ENCODE measurements around the gene BTBD19. TPM values are rescaled to one million over a fixed set of nuclear protein-coding genes. Genes with fewer than 3 reads are reported as not detected.
"Not testable (repeated sequence)": the region's sequence is repeated elsewhere in the genome, so short reads cannot be mapped to it uniquely, and the experiment has no call there.

BTBD19 gene
- total RNA-seq, 1 donor from 2014 or later: 15.1 TPM

DNA sequence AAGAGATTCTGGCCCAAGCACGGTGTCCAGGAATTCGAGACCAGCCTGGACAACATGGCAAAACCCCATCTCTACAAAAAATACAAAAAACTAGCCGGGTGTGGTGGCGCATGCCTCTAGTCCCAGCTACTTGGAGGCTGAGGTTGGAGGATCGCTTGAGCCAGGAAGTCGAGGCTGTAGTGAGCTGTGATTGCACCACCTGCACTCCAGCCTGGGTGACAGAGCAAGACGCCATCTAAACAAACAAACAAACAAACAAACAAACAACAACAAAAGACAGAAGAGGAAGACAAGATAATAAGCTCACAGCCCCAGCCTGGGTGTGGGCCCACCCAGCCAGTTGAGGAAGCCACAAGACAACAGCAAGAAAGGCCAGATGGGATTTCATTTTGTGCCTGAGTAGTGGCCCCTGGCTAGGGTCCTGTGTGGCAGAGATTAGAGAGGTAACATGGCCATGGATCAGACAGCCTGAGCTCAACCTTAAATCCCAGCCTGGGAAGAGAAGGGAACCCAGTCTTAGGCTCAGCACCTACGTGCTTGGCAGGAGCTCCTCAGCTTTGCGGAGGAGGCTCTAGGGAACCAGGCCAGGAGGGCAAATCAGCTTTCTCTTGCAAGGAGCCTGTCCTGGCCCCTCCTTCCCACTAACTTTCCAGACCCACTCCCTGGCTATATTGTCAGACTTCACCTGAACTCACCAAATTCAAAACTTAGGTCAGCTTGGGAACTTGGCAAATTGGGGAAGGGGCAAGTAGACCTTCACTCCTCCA is 15.4 kb upstream of the BTBD19 start:
- TF ChIP-seq, protein P1, sequence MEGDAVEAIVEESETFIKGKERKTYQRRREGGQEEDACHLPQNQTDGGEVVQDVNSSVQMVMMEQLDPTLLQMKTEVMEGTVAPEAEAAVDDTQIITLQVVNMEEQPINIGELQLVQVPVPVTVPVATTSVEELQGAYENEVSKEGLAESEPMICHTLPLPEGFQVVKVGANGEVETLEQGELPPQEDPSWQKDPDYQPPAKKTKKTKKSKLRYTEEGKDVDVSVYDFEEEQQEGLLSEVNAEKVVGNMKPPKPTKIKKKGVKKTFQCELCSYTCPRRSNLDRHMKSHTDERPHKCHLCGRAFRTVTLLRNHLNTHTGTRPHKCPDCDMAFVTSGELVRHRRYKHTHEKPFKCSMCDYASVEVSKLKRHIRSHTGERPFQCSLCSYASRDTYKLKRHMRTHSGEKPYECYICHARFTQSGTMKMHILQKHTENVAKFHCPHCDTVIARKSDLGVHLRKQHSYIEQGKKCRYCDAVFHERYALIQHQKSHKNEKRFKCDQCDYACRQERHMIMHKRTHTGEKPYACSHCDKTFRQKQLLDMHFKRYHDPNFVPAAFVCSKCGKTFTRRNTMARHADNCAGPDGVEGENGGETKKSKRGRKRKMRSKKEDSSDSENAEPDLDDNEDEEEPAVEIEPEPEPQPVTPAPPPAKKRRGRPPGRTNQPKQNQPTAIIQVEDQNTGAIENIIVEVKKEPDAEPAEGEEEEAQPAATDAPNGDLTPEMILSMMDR (IDR thresholded peaks at IDR 0.05): no peak
- no peak for DNase-seq (ENCODE audit: low spot score in 2 of 2)
- no peaks in the 10 kb centered on the region for H3K27me3 ChIP-seq
- no peaks in the 10 kb centered on the region for H3K4me1 ChIP-seq
- no peak overlapping the region for H3K4me3 ChIP-seq
- no peaks in the 10 kb centered on the region for H3K36me3 ChIP-seq
- no peaks in the 10 kb centered on the region for H3K9me3 ChIP-seq
- no peak overlapping the region for H3K27ac ChIP-seq
- intact Hi-C loops (cut with DNase I): no loop called here

DNA sequence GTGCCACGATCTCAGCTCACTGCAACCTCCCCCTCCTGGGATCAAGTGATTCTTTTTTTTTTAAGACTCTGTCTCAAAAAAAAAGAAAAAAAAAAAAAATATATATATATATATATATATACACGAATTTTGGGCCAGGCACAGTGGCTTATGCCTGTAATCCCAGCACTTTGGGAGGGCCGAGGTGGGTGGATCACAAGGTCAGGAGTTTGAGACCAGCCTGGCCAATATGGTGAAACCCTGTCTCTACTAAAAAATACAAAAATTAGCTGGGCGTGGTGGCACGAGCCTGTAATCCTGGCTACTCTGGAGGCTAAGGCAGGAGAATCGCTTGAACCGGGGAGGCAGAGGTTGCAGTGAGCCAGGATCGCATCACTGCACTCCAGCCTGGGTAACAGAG is 10.4 kb upstream of the BTBD19 start:
- Histone ChIP-seq H3K27ac (peak overlapping the region in 1 of 2 donors; percentile 96), H3K36me3 (peaks cover 5 to 12% of the 10 kb centered on the region in 2 donors), H3K4me1 (peaks cover 10 to 18% of the 10 kb centered on the region in 2 donors)
- intact Hi-C loops (cut with DNase I): loop anchor here (2.0 kb wide), 3 partner anchors 23 to 189 kb away; partner anchors contain the start of genes EIF2B3 and RPS8
- not testable (repeated sequence) for H3K4me3 ChIP-seq, H3K9me3 ChIP-seq, H3K27me3 ChIP-seq
- peak in 1 of 2 donors; percentile 4 for DNase-seq (ENCODE audit: low spot score in 2 of 2)

DNA sequence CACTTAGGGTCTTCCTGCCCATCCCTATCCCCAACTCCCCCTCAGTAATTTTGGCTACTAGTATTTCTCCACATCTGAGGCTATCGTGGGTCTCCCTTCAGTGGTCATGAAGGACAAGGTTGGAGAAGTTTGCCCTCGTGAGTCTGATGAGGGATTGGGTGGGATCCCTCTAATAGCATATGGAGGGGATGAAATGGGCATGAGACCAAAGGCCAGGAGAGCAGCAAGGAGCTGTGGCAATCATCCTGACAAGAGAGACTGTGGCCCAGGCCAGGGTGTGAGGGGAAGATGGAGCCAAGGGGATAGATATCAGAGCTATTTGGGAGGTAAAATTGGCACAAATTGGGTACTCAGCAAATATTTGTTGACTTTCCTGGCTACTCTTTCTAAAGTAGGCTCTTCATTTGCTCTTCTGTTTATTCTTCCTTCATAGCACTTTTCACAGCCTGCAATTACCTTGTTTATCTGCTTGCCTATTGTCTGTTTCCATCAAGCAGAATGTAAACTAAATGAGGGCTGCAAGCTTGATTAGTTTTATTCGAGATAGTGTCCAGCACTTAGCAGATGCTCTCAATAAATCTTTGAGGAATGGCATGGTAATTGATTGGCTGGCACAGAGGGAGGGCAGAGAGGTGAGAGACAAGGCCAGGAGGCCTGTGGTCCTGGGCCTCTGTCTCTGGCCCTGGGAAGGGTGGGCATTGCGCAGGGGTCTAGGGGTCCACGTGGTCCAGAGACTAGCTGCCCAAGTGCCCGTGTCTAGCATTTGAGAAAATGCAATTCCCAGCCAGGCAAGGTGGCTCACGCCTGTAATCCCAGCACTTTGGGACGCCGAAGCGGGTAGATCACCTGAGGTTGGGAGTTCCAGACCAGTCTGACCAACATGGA is 9.6 kb upstream of the BTBD19 start:
- intact Hi-C loops (cut with DNase I): loop anchor here (2.0 kb wide), 3 partner anchors 24 to 188 kb away; partner anchors contain the start of genes EIF2B3 and RPS8
- Histone ChIP-seq H3K36me3 (peaks cover 13 to 21% of the 10 kb centered on the region in 2 donors), H3K27me3 (no peaks in the 10 kb centered on the region), H3K4me1 (peaks cover 17 to 26% of the 10 kb centered on the region in 2 donors), H3K9me3 (no peaks in the 10 kb centered on the region), H3K4me3 (no peak overlapping the region), H3K27ac (peak overlapping the region; percentile 96 to 99)
- DNase-seq (ENCODE audit: low spot score in 2 of 2): peak; percentile 9 to 64
- TF ChIP-seq, protein P1 (IDR thresholded peaks at IDR 0.05): no peak

DNA sequence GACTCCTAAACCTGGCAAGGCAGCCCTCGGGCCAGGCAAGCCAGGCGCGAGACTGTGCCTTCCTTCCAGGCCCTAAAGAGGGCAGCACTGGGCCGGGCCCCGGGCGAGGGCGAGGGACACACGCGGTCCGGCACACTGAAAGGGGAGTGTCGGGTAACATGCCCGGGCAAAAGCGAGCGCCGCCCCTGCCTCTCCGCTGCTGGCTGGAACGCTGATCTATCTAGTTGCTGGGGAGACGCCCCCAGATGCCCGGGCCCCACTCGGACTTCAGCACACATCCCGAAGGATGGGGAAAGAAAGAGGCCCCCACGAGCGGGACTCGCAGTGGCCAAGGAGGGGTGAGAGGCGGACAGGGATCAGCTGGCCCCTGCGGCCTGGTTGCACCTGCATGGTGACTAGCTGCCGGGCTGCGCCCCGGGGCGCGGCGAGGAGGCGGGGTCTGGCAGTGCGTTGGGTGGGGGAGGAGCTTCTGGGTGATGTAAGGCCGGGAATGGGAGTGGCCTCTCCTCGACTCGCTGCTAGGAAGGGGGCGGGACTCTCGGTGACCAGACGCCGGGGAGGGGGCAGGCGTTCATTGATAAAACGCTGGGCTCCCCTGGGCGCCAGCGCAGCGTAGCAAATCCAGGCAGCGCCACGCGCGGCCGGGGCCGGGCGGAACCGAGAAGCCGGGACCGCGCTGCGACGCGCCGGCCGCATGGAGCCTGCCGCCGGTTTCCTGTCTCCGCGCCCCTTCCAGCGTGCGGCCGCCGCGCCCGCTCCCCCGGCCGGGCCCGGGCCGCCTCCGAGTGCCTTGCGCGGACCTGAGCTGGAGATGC is 8.3 kb upstream of the BTBD19 start, which contains the start of gene PLK3:
PLK3 (plus strand) TSS at position 608 of the 815 bp plus-strand sequence; CDS start at position 695, 87 bp downstream.
- TF ChIP-seq, protein P1 (IDR thresholded peaks at IDR 0.05): peak; percentile 92 to 95 (median 94)
- DNase-seq (ENCODE audit: low spot score in 2 of 2): peak; percentile 94 to 99
- Histone ChIP-seq H3K27me3 (no peaks in the 10 kb centered on the region), H3K4me1 (peaks cover 18 to 32% of the 10 kb centered on the region in 2 donors), H3K9me3 (no peaks in the 10 kb centered on the region), H3K4me3 (peak within 1 kb of the TSS; percentile 85 to 91), H3K36me3 (peaks cover 23 to 33% of the 10 kb centered on the region in 2 donors), H3K27ac (peak within 1 kb of the TSS; percentile 96 to 99)
- intact Hi-C loops (cut with DNase I): loop anchor here (2.0 to 10.0 kb wide), 8 partner anchors 19 to 695 kb away; partner anchors contain the start of genes EIF2B3, RNU5D-1, RPS8 and TESK2

DNA sequence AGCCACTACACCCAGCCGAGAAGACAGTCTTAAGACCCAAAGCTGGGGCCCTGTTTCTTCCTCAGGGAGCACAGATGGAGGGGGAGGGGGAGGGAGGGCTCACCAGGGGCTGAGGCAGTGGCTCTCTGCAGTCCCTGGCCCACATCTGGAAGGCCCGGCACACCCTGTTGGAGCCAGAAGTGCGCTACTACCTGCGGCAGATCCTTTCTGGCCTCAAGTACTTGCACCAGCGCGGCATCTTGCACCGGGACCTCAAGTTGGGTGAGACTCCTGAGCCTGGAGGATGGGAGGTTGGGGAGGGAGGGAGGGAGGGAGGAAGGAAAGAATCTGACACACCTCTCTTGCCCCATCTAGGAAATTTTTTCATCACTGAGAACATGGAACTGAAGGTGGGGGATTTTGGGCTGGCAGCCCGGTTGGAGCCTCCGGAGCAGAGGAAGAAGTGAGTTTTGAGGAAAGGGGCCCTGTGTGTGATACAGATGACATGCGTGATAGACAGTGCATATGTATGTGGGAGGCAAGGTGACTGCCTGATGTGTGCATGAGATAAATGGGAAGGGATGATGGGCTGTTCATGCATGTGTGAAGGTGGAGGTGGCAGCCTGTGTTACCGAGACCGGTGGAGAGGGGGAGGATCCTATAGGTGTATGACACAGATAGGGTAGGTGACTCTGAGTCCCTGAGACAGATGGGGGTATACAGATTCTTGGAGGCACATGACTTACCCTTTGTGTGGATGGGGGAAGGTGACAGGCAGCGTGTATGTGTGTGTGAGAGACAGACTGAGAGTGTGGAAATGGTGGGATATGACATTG is 6.6 kb upstream of the BTBD19 start:
- Histone ChIP-seq H3K27me3 (no peaks in the 10 kb centered on the region), H3K4me1 (peaks cover 27 to 49% of the 10 kb centered on the region in 2 donors), H3K4me3 (peak overlapping the region; percentile 85 to 91), H3K27ac (peak overlapping the region; percentile 96 to 99), H3K36me3 (peaks cover 34 to 50% of the 10 kb centered on the region in 2 donors), H3K9me3 (no peaks in the 10 kb centered on the region)
- intact Hi-C loops (cut with DNase I): loop anchor here (2.0 to 10.0 kb wide), 5 partner anchors 17 to 693 kb away; partner anchors contain the start of genes RNU5D-1 and TESK2
- TF ChIP-seq, protein P1 (IDR thresholded peaks at IDR 0.05): no peak
- DNase-seq (ENCODE audit: low spot score in 2 of 2): peak in 1 of 2 donors; percentile 70
